ENCODE measurements around the gene GRIK3. TPM values are rescaled to one million over a fixed set of nuclear protein-coding genes. Genes with fewer than 3 reads are reported as not detected.

The GRIK3 gene
- total RNA-seq, 2 experiments from 2014 or later = 16.3 to 55.0 TPM

DNA sequence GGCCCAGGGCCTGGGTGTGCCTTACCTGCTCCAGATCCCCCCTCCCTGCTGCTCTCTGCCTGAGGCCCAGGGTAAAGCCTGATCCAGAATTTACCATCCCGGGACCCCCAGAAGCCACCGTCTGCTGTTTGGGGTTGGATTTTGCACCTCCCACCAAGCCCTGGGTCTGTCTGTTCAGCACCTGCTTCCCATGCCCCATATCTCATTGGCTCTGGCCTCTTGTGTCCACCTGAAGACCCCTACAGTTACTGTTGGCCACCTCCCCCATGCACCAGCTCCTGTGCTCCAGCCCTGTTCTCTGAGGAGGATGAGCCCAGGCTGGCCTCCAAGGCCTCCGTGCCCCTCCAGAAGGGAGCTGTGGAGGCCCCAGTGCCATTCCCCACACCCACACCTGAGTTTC is 113.9 kb downstream of the GRIK3 start:
- no peak overlapping the region for H3K27ac ChIP-seq (ENCODE audit: low read depth, low read length, poor library complexity, severe bottlenecking)
- POLR2A ChIA-PET = no interaction called here
- intact Hi-C loops (cut with micrococcal nuclease; ENCODE audit: unreplicated experiment) = no loop called here

DNA sequence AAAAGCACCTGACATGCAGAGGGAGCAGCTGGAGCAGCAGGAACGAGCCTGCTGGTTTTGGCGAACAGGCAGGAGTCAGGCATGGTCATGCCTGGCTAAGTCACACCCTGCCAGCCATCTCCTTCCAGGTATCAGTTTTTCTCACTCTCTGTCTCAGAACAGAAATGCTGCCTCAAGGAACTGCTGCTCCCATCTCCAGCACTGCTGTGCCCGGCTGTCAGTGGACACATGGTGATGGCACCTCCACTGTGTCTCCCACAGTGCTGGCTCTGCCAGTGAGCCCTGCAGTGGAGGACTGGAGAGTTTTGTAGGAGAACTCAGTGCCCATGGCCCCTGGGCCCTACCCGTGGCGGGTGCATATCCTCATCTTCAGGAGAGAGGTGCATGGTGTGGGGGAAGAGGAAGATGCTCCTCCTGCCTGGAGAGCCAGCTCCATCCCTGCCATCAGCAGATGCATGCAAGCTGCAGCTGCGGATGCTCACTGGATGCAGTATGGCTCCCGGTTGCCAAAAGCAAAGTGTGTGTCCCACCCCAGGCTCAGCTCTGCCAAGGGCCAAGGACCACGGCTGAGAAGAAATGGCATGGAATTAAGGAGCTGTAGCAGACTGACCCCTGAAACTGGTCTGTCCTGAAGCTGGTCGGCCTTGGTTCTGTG is 114.7 kb downstream of the GRIK3 start:
- TF ChIP-seq EZH2phosphoT487 (IDR thresholded peaks at IDR 0.05; ENCODE audit: borderline replicate concordance, low read depth, low read length) = no peak
- TF ChIP-seq, protein P1, sequence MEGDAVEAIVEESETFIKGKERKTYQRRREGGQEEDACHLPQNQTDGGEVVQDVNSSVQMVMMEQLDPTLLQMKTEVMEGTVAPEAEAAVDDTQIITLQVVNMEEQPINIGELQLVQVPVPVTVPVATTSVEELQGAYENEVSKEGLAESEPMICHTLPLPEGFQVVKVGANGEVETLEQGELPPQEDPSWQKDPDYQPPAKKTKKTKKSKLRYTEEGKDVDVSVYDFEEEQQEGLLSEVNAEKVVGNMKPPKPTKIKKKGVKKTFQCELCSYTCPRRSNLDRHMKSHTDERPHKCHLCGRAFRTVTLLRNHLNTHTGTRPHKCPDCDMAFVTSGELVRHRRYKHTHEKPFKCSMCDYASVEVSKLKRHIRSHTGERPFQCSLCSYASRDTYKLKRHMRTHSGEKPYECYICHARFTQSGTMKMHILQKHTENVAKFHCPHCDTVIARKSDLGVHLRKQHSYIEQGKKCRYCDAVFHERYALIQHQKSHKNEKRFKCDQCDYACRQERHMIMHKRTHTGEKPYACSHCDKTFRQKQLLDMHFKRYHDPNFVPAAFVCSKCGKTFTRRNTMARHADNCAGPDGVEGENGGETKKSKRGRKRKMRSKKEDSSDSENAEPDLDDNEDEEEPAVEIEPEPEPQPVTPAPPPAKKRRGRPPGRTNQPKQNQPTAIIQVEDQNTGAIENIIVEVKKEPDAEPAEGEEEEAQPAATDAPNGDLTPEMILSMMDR (conservative IDR thresholded peaks at IDR 0.05; ENCODE audit: low read length) = no peak
- H3K4me3 ChIP-seq (ENCODE audit: low read depth, low read length, poor library complexity, severe bottlenecking) = no peak overlapping the region
- CTCF ChIA-PET (ENCODE audit: unreplicated experiment) = interaction anchor here (1.4 kb wide), 1 partner anchor 11 kb away, joined by 4 read pairs; no protein-coding TSS in a partner anchor
- DNase-seq (ENCODE audit: low spot score) = no peak
- no peak overlapping the region for H2AFZ ChIP-seq (ENCODE audit: low read length)
- H3K9me3 ChIP-seq (ENCODE audit: low read length) = peaks cover 36% of the 10 kb centered on the region; the same call in 1 of the 2 replicates
- no peaks in the 10 kb centered on the region for H3K9me2 ChIP-seq (ENCODE audit: insufficient read depth, low read length)
- H3K4me2 ChIP-seq (ENCODE audit: low read length) = no peak overlapping the region
- no TSS peak for BruUV-seq (replicated peaks)
- 0 out of 2 replicates have a peak, but pooled peaks cover 5% of the 10 kb centered on the region for H4K20me1 ChIP-seq (ENCODE audit: insufficient read depth, low read length)
- H3K27ac ChIP-seq (ENCODE audit: low read depth, low read length, poor library complexity, severe bottlenecking) = no peak overlapping the region
- intact Hi-C loops (cut with micrococcal nuclease; ENCODE audit: unreplicated experiment) = no loop called here
- H3K4me1 ChIP-seq (ENCODE audit: insufficient read depth, low read length, poor library complexity, severe bottlenecking) = peaks cover 18% of the 10 kb centered on the region
- no peaks in the 10 kb centered on the region for H3K79me2 ChIP-seq (ENCODE audit: insufficient read depth, low read depth, low read length)
- POLR2A ChIA-PET = no interaction called here
- H3K36me3 ChIP-seq (ENCODE audit: insufficient read depth, low read length) = peaks cover 35% of the 10 kb centered on the region

More for the DNA sequence above, 113.9 kb downstream of the GRIK3 start:
- peaks cover 33% of the 10 kb centered on the region for H3K36me3 ChIP-seq (ENCODE audit: insufficient read depth, low read length)
- CTCF ChIA-PET (ENCODE audit: unreplicated experiment) = interaction anchor here (1.4 kb wide), 1 partner anchor 10 kb away, joined by 4 read pairs; no protein-coding TSS in a partner anchor
- H3K79me2 ChIP-seq (ENCODE audit: insufficient read depth, low read depth, low read length) = no peaks in the 10 kb centered on the region
- H3K4me3 ChIP-seq (ENCODE audit: low read depth, low read length, poor library complexity, severe bottlenecking) = no peak overlapping the region
- no peak overlapping the region for H3K4me2 ChIP-seq (ENCODE audit: low read length)
- H3K9me2 ChIP-seq (ENCODE audit: insufficient read depth, low read length) = no peaks in the 10 kb centered on the region
- no peak for TF ChIP-seq EZH2phosphoT487 (IDR thresholded peaks at IDR 0.05; ENCODE audit: borderline replicate concordance, low read depth, low read length)
- TF ChIP-seq, protein P1 (conservative IDR thresholded peaks at IDR 0.05; ENCODE audit: low read length) = no peak
- BruUV-seq (replicated peaks) = no TSS peak
- no peak for DNase-seq (ENCODE audit: low spot score)
- no peak overlapping the region for H2AFZ ChIP-seq (ENCODE audit: low read length)
- H4K20me1 ChIP-seq (ENCODE audit: insufficient read depth, low read length) = 0 out of 2 replicates have a peak, but pooled peaks cover 5% of the 10 kb centered on the region
- H3K4me1 ChIP-seq (ENCODE audit: insufficient read depth, low read length, poor library complexity, severe bottlenecking) = peaks cover 19% of the 10 kb centered on the region
- H3K9me3 ChIP-seq (ENCODE audit: low read length) = peaks cover 28% of the 10 kb centered on the region; the same call in 1 of the 2 replicates

DNA sequence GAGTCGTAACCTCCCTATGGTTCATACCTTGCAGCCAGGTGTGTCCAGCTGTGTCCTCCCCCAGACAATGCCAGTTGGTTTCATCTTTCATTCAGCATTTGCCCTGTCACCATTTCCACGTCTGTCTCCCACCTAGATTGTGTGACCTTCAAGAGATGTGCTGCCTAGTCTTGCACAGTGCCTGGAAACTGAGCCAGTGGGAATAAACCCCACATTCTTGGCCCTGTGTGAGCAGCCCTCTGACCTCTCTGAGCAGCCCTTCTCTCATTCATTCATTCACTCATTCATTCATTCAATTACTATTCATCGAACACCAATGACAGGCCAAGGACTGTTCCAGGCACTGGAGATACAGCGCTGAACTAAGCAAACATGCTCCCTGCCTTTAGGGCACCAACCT is 115.7 kb downstream of the GRIK3 start:
- no peak for TF ChIP-seq EZH2phosphoT487 (IDR thresholded peaks at IDR 0.05; ENCODE audit: borderline replicate concordance, low read depth, low read length)
- TF ChIP-seq, protein P1 (conservative IDR thresholded peaks at IDR 0.05; ENCODE audit: low read length) = no peak
- peaks cover 41% of the 10 kb centered on the region for H3K36me3 ChIP-seq (ENCODE audit: insufficient read depth, low read length)
- no peak overlapping the region for H3K4me3 ChIP-seq (ENCODE audit: low read depth, low read length, poor library complexity, severe bottlenecking)
- no peak for DNase-seq (ENCODE audit: low spot score)
- intact Hi-C loops (cut with micrococcal nuclease; ENCODE audit: unreplicated experiment) = no loop called here
- no peak overlapping the region for H2AFZ ChIP-seq (ENCODE audit: low read length)
- no peak overlapping the region for H3K27ac ChIP-seq (ENCODE audit: low read depth, low read length, poor library complexity, severe bottlenecking)
- ChIA-PET POLR2A (no interaction called here), CTCF (ENCODE audit: unreplicated experiment) (no interaction called here)
- H3K79me2 ChIP-seq (ENCODE audit: insufficient read depth, low read depth, low read length) = no peaks in the 10 kb centered on the region
- no peaks in the 10 kb centered on the region for H3K9me2 ChIP-seq (ENCODE audit: insufficient read depth, low read length)
- 0 out of 2 replicates have a peak, but pooled peaks cover 2% of the 10 kb centered on the region for H4K20me1 ChIP-seq (ENCODE audit: insufficient read depth, low read length)
- peaks cover 8% of the 10 kb centered on the region for H3K4me1 ChIP-seq (ENCODE audit: insufficient read depth, low read length, poor library complexity, severe bottlenecking)
- H3K4me2 ChIP-seq (ENCODE audit: low read length) = no peak overlapping the region
- peaks cover 39% of the 10 kb centered on the region; the same call in 1 of the 2 replicates for H3K9me3 ChIP-seq (ENCODE audit: low read length)
- no TSS peak for BruUV-seq (replicated peaks)

All from OCI-LY7 (cell line).